Activated CD4-positive, alpha-beta T cell treated with anti-CD3 and anti-CD28 coated beads, Interleukin-2, amount 10 ng/mL, durations not matched to agents 24 days and 14 days (primary cell): ENCODE measurements around the gene UPK1B. TPM values are rescaled to one million over a fixed set of nuclear protein-coding genes. Genes with fewer than 3 reads are reported as not detected.
"Not testable (repeated sequence)": the region's sequence is repeated elsewhere in the genome, so short reads cannot be mapped to it uniquely, and the experiment has no call there.

ENCODE experiments used
- DNase-seq: peaks from one replicate; pipeline ENCODE4 v3.0.0; 2022
- H3K27ac Mint-ChIP-seq: one replicate; pipeline ENCODE4 v1.8.0; 2022; ENCODE audit warnings: mild to moderate bottlenecking, mixed read lengths
- H3K27me3 Mint-ChIP-seq: one replicate; pipeline ENCODE4 v1.8.0; 2022; ENCODE audit warnings: mixed read lengths
- H3K36me3 Mint-ChIP-seq: one replicate; pipeline ENCODE4 v1.8.0; 2022; ENCODE audit warnings: low read depth, mild to moderate bottlenecking, mixed read lengths
- H3K4me1 Mint-ChIP-seq: one replicate; pipeline ENCODE4 v1.8.0; 2021; ENCODE audit warnings: mixed read lengths
- H3K4me3 Mint-ChIP-seq: one replicate; pipeline ENCODE4 v1.8.0; 2022; ENCODE audit warnings: mild to moderate bottlenecking, moderate library complexity, mixed read lengths
- H3K9me3 Mint-ChIP-seq: one replicate; pipeline ENCODE4 v1.8.0; 2021; ENCODE audit warnings: mixed read lengths
- intact Hi-C: fragments of 100-400 bp; cut with micrococcal nuclease; formaldehyde crosslinking; loops from one replicate; pipeline ENCODE4 v1.15.1; 2023
- total RNA-seq: library from RNA; stranded (reverse); gene quantifications from 2 replicates; pipeline ENCODE4 v1.2.3, GENCODE V29; 2022

Gene UPK1B
- not detected in 2 replicates for total RNA-seq

- Mint-ChIP-seq H3K4me3 (no peak within 1 kb of the TSS), H3K4me1 (no peaks in the 10 kb centered on the region), H3K36me3 (no peaks in the 10 kb centered on the region), H3K27me3 (peaks cover 12% of the 10 kb centered on the region), H3K9me3 (peaks cover 3% of the 10 kb centered on the region), H3K27ac (no peak within 1 kb of the TSS)
- no peak for DNase-seq
- intact Hi-C loops = no loop called here
These were observed at the start of gene UPK1B for GRCh38 chr3:119173325-119173724. Gene UPK1B (plus strand): TSS chr3:119173598. CDS start chr3:119186742, 13,144 bp downstream.

- intact Hi-C loops = no loop called here
- DNase-seq = no peak
- H3K36me3 Mint-ChIP-seq = no peaks in the 10 kb centered on the region
- no peaks in the 10 kb centered on the region for H3K4me1 Mint-ChIP-seq
- no peak overlapping the region for H3K4me3 Mint-ChIP-seq
- no peaks in the 10 kb centered on the region for H3K9me3 Mint-ChIP-seq
- H3K27ac Mint-ChIP-seq = no peak overlapping the region
- H3K27me3 Mint-ChIP-seq = no peaks in the 10 kb centered on the region
These were observed 48.1 kb upstream of the UPK1B start for GRCh38 chr3:119125342-119125741.

- intact Hi-C loops = no loop called here
- no peaks in the 10 kb centered on the region for H3K27me3 Mint-ChIP-seq
- H3K27ac Mint-ChIP-seq = no peak overlapping the region
- no peaks in the 10 kb centered on the region for H3K9me3 Mint-ChIP-seq
- no peak for DNase-seq
- no peaks in the 10 kb centered on the region for H3K36me3 Mint-ChIP-seq
- no peaks in the 10 kb centered on the region for H3K4me1 Mint-ChIP-seq
- H3K4me3 Mint-ChIP-seq = no peak overlapping the region
These were observed 47.5 kb upstream of the UPK1B start for GRCh38 chr3:119125742-119126504.

GRCh38 chr3:119130291-119130690, 43.1 kb upstream of the UPK1B start:
- H3K9me3 Mint-ChIP-seq, H3K27ac Mint-ChIP-seq, H3K36me3 Mint-ChIP-seq, DNase-seq, H3K27me3 Mint-ChIP-seq, H3K4me3 Mint-ChIP-seq, intact Hi-C loops, H3K4me1 Mint-ChIP-seq: not testable (repeated sequence)

GRCh38 chr3:119132291-119132690, 41.1 kb upstream of the UPK1B start:
- H3K4me3 Mint-ChIP-seq, H3K36me3 Mint-ChIP-seq, H3K27me3 Mint-ChIP-seq, H3K4me1 Mint-ChIP-seq, DNase-seq, H3K27ac Mint-ChIP-seq, intact Hi-C loops, H3K9me3 Mint-ChIP-seq: not testable (repeated sequence)

GRCh38 chr3:119139360-119139759, 34.0 kb upstream of the UPK1B start:
- H3K4me3 Mint-ChIP-seq, H3K4me1 Mint-ChIP-seq, H3K27me3 Mint-ChIP-seq, DNase-seq, H3K9me3 Mint-ChIP-seq, H3K36me3 Mint-ChIP-seq, H3K27ac Mint-ChIP-seq, intact Hi-C loops: not testable (repeated sequence)

GRCh38 chr3:119140466-119140865, 32.9 kb upstream of the UPK1B start:
- Mint-ChIP-seq H3K36me3 (no peaks in the 10 kb centered on the region), H3K27ac (no peak overlapping the region), H3K4me1 (peaks cover under 1% of the 10 kb centered on the region), H3K4me3 (no peak overlapping the region), H3K9me3 (no peaks in the 10 kb centered on the region), H3K27me3 (peaks cover 3% of the 10 kb centered on the region)
- intact Hi-C loops = no loop called here
- no peak for DNase-seq

- no peak overlapping the region for H3K27ac Mint-ChIP-seq
- intact Hi-C loops = loop anchor here (1.0 to 2.0 kb wide), 2 partner anchors 96 to 536 kb away; no protein-coding TSS in a partner anchor
- H3K36me3 Mint-ChIP-seq = no peaks in the 10 kb centered on the region
- no peaks in the 10 kb centered on the region for H3K27me3 Mint-ChIP-seq
- H3K9me3 Mint-ChIP-seq = no peaks in the 10 kb centered on the region
- no peak overlapping the region for H3K4me3 Mint-ChIP-seq
- no peak for DNase-seq
- H3K4me1 Mint-ChIP-seq = peaks cover 2% of the 10 kb centered on the region
These were observed 28.3 kb upstream of the UPK1B start for GRCh38 chr3:119145128-119145499.

- H3K4me1 Mint-ChIP-seq = peaks cover 2% of the 10 kb centered on the region
- DNase-seq = peak; percentile 66
- H3K9me3 Mint-ChIP-seq = no peaks in the 10 kb centered on the region
- intact Hi-C loops = loop anchor here (1.0 to 2.0 kb wide), 2 partner anchors 96 to 535 kb away; no protein-coding TSS in a partner anchor
- H3K4me3 Mint-ChIP-seq = no peak within 1 kb of the TSS
- no peaks in the 10 kb centered on the region for H3K27me3 Mint-ChIP-seq
- no peak within 1 kb of the TSS for H3K27ac Mint-ChIP-seq
- H3K36me3 Mint-ChIP-seq = no peaks in the 10 kb centered on the region
These were observed 27.8 kb upstream of the UPK1B start, which contains the start of gene TEX55 for GRCh38 chr3:119145500-119146167. Gene TEX55 (plus strand): TSS chr3:119146165. CDS start chr3:119146190, 25 bp downstream.

GRCh38 chr3:119146578-119147375, 26.6 kb upstream of the UPK1B start:
- Mint-ChIP-seq H3K27me3 (no peaks in the 10 kb centered on the region), H3K27ac (no peak overlapping the region), H3K9me3 (no peaks in the 10 kb centered on the region), H3K4me1 (peaks cover 2% of the 10 kb centered on the region), H3K4me3 (no peak overlapping the region), H3K36me3 (no peaks in the 10 kb centered on the region)
- DNase-seq = no peak
- intact Hi-C loops = no loop called here

GRCh38 chr3:119147494-119147893, 25.9 kb upstream of the UPK1B start:
- Mint-ChIP-seq H3K27me3 (no peaks in the 10 kb centered on the region), H3K36me3 (no peaks in the 10 kb centered on the region), H3K4me3 (no peak overlapping the region), H3K27ac (no peak overlapping the region), H3K4me1 (peaks cover 2% of the 10 kb centered on the region), H3K9me3 (no peaks in the 10 kb centered on the region)
- DNase-seq = no peak
- intact Hi-C loops = no loop called here

- DNase-seq = no peak
- intact Hi-C loops = no loop called here
- peaks cover 2% of the 10 kb centered on the region for H3K4me1 Mint-ChIP-seq
- H3K27ac Mint-ChIP-seq = no peak overlapping the region
- no peaks in the 10 kb centered on the region for H3K27me3 Mint-ChIP-seq
- H3K4me3 Mint-ChIP-seq = no peak overlapping the region
- H3K36me3 Mint-ChIP-seq = no peaks in the 10 kb centered on the region
- H3K9me3 Mint-ChIP-seq = peaks cover 3% of the 10 kb centered on the region
These were observed 24.8 kb upstream of the UPK1B start for GRCh38 chr3:119148493-119149180.

- Mint-ChIP-seq H3K9me3 (peaks cover 10% of the 10 kb centered on the region), H3K4me3 (no peak overlapping the region), H3K27ac (no peak overlapping the region), H3K36me3 (no peaks in the 10 kb centered on the region), H3K27me3 (peaks cover 2% of the 10 kb centered on the region), H3K4me1 (peaks cover 2% of the 10 kb centered on the region)
- intact Hi-C loops = no loop called here
- no peak for DNase-seq
These were observed 23.9 kb upstream of the UPK1B start for GRCh38 chr3:119149484-119149883.
